GM19397 (cell line): ENCODE measurements around the gene ZNF490.
"Not testable (repeated sequence)": the region's sequence is repeated elsewhere in the genome, so short reads cannot be mapped to it uniquely, and the experiment has no call there.

Experiments
- ATAC-seq: cut with Tn5 transposase; IDR thresholded peaks from one replicate; pipeline ENCODE4 v1.9.1; 2021; ENCODE audit warnings: mild to moderate bottlenecking, moderate library complexity; ENCODE audit not compliant: unreplicated experiment

ZNF490 gene

DNA sequence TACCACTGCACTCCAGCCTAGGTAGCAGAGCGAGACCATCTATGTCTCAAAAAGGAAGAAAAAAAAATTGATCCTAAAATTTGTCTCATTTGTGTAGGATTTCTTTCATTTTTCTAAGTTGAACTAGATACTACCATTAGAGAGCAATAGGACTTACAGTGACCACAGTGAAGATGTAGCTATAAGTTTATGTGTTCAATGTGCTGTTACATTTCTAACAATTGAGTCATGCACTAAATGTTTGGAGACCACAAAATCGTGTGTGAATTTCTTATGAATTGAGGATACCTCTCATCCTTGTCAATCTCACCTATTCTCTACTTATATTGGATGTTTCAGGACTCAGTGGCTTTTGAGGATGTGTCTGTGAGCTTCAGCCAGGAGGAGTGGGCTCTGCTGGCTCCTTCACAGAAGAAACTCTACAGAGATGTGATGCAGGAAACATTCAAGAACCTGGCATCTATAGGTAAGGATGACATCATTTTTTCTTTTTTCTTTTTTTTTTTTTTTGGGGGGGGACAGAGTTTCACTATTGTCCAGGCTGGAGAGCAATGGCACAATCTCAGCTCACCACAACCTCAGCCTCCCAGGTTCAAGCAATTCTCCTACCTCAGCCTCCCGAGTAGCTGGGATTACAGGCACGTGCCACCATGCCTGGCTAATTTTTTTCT lies 12.9 kb upstream of the ZNF490 start:
- no peak for ATAC-seq

GRCh38 chr19:12621253-12622024 lies 10.8 kb upstream of the ZNF490 start:
- not testable (repeated sequence) for ATAC-seq

- ATAC-seq, result no peak
These were observed 7.0 kb upstream of the ZNF490 start for GRCh38 chr19:12617646-12618045.

- no peak for ATAC-seq
These were observed 717 bp upstream of the ZNF490 start for GRCh38 chr19:12611361-12611699.

- no peak for ATAC-seq
These were observed 3.0 kb downstream of the ZNF490 start for GRCh38 chr19:12607631-12608030.

DNA sequence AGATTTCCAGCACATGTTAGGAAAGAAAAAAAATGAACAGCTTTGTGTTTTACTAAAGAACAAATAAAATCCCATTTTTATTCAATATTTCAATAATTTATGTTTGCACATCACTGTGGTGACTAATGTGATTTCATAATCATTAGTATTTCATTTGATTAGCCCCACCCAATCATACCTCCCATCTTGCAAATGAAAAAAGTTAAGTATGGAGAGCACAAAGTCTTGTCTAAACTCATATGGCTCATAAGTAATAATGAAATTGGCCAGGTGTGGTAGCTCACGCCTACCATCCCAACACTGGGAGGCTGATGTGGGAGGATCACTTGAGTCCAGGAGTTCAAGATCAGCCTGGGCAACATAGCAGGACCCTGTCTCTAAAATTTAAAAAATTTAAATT lies 3.8 kb downstream of the ZNF490 start:
- no peak for ATAC-seq

GRCh38 chr19:12603714-12604113 lies 6.9 kb downstream of the ZNF490 start:
- ATAC-seq, result no peak

- no peak for ATAC-seq
These were observed 13.0 kb downstream of the ZNF490 start for GRCh38 chr19:12597594-12597993.

GRCh38 chr19:12596927-12597548 lies 13.6 kb downstream of the ZNF490 start:
- no peak for ATAC-seq

- ATAC-seq, result no peak
These were observed 14.1 kb downstream of the ZNF490 start for GRCh38 chr19:12596485-12596884.

- no peak for ATAC-seq
These were observed 29.5 kb downstream of the ZNF490 start for GRCh38 chr19:12581100-12581499.

DNA sequence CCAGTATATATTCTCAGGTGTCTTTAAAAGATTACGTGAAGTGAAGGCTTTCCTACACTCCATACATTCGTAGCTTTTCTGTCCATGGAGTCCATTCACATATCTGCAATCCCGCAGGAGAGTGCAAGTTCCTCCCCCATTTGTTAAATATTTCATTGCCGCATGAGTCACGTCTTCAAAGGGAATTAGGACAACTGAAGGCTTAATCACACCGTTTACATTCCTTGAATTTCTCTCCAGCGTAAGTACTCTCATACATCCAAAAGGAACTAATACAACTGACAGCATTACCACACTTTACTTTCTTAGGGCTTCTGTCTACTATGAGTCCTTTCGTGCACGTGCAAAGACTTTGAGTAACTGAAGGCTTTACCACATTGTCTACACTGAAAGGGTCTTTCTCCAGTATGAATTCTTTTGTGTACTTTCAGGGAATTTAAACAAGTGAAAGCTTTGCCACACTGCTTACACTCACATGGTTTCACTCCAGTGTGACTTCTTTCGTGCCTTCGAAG lies 30.4 kb downstream of the ZNF490 start:
- ATAC-seq, result no peak

- no peak for ATAC-seq
These were observed 32.0 kb downstream of the ZNF490 start for GRCh38 chr19:12578641-12579040.

- ATAC-seq, result no peak
These were observed 36.6 kb downstream of the ZNF490 start for GRCh38 chr19:12574036-12574435.

GRCh38 chr19:12567951-12568350 lies 42.7 kb downstream of the ZNF490 start:
- ATAC-seq, result no peak

GRCh38 chr19:12566380-12566779 lies 44.2 kb downstream of the ZNF490 start:
- not testable (repeated sequence) for ATAC-seq

- ATAC-seq, result no peak
These were observed 46.5 kb downstream of the ZNF490 start for GRCh38 chr19:12564016-12564664.

DNA sequence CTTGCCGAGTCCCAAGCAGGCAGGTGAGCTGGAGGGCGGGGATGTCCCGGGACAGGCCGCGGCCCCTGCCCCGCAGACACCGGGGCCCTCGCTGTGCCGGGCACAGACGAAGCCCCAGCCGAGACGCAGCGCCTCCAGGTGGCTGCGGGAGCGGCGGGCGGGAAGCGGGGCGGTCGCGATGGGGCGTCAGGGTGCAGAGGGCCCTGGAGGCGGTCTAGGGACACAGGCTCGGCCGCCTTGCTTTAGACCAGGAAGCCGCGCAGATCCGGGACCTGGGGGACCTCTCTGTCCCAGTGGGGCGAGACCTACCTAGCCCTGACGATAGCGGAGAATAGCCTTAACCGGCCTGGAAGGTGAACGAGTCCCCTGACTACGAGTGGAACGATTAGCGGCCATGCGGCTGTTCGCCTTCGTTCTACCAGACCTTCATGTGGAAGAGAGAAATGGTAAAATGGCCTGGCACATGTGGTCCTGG lies 55.1 kb downstream of the ZNF490 start:
- ATAC-seq, result no peak

DNA sequence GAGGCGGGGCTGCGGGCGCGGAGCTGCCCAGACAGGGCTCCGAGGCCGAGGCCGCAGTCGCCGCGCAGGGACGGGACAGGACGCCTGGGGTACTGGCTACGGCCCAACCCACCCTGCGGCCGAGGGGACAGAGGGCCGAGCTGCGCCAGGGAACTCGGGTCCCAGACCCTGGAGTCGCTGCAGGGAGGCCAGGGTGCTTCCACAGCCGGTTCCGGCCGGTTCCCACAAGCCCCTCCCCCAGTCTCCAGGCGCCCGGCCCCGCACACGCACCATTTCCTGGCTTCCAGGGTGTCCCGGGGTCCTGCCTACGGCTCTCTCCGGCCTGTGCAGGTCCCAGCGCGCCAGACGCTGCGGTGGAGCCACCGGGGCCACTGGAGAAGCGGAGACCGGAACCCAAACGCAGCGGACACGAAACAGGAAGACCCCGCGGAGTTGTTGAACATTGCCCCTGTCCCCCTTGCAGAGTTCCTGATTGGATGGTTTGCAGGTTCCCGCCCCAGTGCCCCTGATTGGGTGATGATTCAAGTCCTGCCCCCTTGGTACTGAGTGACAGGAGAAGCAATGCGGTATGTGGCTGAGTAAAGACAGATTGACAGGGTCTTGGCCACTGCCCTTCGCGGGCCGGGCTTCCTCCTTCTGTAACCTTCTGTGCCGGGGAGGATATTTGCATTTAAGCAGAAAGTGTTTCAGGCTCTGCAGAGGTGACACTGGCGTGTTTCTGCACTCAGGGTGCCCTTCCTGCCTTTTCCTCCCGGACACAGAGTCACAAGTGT lies 59.4 kb downstream of the ZNF490 start, which contains the start of gene ZNF564:
TSS of gene ZNF564 (minus strand) at position 423 of the 773 bp plus-strand sequence. CDS start at position 273, 150 bp downstream.
- ATAC-seq, result peak; percentile 96

DNA sequence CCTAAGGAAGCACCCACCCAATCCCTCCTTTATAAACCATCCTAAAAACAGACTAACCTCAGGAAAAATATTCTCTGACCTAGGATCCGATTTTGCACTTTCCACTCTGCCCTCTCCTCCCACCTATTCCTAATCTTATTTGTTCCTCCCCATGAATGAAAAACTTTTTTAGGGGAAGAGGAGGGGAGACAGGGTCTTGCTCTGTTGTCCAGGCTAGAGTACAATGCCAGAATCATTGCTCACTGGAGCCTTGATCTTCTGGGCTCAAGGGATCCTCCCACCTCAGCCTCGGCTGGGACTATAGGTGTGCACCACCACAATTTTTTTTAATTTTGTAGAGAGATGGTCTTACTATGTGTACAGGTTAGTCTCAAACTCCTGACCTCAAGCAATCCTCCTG lies 63.7 kb downstream of the ZNF490 start:
- ATAC-seq, result no peak
